NOMO-1 treated with DMSO at 0.1 percent for 48 hours (cell line): ENCODE results near the gene GAK.
"Not testable (repeated sequence)": the region's sequence is repeated elsewhere in the genome, so short reads cannot be mapped to it uniquely, and the experiment has no call there.

ENCODE experiments used
- DNase-seq: peaks from one replicate; lab custom pipeline; 2025; ENCODE audit not compliant: unreplicated experiment; lab: John Stamatoyannopoulos, UW

The GAK gene

DNA sequence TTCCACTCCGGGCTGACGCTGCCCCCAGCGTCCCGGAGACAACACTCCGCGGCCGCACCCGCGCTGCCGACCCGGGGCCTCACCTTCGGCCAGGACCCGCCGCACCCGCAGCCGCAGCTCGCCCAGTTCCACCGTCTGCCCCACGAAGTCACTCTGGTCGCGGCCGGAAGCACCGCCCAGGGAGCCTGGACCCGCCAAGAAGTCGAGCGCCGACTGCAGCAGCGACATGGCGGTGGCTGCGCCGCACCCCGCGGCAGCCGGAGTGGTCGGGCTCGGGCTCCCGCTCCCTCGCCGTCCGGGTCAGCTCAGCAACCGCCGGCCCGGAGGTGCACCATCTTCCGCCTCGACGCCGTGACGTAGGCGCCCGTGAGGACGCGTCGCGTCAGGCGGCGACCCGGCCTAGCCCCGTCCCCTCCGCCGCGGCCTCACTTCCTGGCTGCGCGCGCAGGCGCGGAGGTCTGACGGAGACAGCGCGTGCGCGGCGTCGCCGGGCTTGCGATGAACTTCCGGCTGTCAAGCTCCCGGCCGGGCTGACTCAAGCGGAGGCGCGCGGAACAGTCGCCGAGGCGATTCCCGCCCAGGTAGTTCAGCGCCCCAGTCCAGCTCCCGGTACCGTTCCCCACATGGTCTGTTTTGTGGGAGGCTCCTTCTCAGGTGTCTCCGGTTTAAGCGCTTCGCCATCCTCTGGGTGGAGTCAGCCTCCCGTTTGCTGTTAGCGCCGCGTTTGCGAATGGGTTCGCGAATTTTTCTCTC is at the start of gene GAK, which contains the start of gene TMEM175:
GAK (minus strand) TSS at position 357 of the 753 bp plus-strand sequence; CDS start at position 228, 129 bp downstream.
TMEM175 (plus strand) TSS at position 501 of the 753 bp plus-strand sequence. CDS start 15,280 bp downstream, outside the sequence.
- DNase-seq = peak; percentile 93

DNA sequence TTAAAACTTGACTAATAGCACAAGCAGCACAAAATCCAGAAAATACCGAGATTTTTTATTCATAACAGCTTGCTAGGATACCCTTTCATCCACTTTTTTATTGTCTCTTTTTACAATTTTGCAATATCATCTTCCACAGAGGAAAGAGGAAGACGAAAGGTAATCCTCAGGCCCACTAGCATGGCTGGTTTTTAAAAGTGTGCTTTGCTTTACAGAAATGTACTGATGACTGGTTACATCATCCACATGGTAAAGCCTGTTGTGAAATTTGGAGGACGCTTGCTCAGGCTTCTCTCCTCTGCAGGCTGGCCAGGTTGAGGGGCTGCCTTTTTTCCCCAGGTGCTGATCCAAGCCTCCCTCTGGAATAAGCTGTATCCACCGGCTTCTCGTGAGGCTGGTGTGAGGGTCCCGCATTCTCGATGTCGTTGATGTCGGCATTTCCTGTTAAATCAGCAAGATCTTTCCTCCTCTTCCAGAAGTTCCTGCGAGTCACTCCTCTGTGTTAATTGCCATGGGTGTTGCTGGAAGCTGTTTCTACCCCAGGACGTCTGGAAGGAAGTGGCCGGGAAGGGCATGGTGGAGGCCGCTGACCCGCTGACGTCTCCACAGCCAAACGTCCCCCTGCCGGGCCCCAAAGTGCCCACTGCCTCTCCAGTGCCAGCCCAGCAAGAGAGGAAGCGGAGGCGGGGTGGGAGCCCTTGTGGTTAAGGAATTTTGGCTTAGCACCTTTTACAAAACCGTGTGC is 47.0 kb upstream of the GAK start:
- DNase-seq = peak; percentile 95

DNA sequence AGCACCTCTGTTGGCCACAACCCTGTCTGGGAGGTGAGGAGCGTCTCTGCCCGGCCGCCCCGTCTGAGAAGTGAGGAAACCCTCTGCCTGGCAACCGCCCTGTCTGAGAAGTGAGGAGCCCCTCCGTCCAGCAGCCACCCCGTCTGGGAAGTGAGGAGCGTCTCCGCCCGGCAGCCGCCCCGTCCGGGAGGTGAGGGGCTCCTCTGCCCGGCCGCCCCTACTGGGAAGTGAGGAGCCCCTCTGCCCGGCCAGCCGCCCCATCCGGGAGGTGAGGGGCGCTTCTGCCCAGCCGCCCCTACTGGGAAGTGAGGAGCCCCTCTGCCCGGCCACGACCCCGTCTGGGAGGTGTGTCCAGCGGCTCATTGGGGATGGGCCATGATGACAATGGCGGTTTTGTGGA is 43.9 kb upstream of the GAK start:
- not testable (repeated sequence) for DNase-seq

DNA sequence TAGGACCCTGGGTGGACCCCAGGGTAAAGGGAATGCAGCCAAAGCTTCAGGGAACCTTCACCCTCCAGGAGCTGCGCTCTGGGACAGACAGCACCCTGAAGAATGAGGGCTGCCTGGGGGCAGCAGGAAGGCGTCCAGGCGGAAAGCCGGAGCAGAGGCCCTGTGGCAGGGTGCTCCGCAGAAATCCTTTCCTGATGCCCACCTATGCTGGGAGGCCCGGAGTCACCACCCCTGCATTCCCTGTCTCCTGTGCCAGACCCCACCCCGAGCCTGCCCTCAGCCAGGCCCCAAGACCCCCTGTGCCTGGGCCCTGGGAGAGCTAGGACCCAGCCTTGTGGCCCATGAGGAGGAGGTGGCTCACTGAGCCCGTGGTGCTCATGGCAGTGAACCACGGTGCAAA is 42.6 kb upstream of the GAK start:
- DNase-seq = no peak

DNA sequence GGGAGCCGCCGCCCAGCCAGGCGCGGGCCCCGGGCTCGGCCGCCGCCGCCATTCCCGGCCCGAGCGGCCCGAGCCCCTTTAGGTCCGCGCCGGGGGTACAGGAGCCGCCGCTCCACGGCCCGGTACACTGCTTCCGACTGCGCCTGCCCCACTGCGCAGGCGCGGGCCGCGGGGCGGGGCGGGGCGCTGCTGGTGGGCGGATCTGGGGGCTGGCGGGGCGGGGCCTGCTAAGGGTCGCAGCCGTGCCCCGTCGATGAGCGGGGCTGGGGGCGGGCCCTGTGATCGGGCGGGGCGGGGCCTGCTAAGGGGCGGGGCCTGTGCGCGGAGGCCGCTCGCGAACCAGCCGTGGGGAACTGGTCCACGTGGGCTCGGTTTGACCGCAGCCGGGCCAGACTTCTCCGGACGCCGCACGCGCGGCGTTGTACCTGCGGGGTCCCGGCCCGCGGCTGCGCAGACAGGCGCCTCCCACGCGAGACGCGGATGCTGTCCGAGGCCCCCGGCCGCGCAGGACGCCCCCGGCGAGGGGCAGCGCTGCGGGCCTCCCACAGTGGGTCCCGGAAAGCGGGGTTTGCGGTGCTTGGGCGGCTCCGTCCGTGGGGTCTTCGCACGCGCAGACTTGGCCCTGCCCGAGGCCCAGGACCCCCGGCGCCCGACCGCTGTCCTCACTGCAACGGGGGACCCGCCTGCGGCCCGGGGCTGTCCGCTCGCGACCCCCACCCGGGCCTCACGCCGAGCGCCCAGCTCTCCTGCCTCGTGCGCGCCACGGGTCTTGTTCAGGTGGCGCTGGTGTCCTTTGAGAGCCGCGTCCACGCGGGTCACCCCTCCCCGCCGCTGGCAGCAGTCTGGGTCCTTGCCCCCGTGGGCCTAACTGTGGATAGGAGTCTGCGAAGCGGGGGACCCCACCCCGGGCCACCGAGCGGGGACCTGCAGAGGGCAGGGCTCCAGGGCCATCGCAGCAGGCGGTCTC is 41.6 kb upstream of the GAK start, which contains the start of gene DGKQ:
DGKQ (minus strand) TSS at position 139 of the 967 bp plus-strand sequence; CDS start at position 52, 87 bp downstream.
- peak; percentile 64 for DNase-seq

DNA sequence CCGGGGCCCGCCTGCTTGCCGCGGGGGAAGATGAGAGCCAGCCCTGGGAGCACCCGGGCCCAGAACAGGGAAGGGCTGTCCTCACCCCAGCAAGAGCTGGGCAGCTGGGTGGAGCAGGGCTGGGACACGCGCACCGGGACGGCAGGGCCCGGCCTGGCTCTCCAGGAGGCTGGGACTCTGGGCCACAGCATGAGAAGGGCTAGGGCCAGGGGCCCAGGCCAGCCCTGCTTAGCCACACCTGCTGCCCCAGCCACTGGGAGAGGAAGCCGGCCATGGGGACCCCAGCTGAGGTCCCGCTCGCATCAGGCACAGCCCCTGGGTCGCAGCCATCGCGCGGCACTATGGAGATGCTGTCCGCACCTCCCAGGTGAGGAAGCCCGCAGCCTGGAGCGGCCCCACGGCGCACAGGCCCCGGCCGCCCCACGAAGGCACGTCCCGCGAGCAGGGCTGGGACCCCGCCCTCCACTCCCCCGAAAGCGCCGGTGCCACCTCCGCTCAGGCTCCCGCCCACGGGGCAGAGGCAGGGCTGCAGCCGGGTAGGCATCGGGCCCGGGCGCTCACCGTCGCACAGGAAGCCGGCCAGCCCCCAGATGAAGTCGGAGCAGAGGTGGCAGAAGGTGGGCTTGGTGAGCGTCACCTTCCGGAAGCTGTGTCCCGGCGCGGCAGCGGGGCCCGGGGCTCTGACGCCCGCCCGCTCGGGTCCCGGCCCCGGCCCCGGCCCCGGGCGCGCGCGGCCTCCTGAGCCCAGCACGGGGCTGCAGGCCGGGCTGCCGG is 40.7 kb upstream of the GAK start:
- no peak for DNase-seq

DNA sequence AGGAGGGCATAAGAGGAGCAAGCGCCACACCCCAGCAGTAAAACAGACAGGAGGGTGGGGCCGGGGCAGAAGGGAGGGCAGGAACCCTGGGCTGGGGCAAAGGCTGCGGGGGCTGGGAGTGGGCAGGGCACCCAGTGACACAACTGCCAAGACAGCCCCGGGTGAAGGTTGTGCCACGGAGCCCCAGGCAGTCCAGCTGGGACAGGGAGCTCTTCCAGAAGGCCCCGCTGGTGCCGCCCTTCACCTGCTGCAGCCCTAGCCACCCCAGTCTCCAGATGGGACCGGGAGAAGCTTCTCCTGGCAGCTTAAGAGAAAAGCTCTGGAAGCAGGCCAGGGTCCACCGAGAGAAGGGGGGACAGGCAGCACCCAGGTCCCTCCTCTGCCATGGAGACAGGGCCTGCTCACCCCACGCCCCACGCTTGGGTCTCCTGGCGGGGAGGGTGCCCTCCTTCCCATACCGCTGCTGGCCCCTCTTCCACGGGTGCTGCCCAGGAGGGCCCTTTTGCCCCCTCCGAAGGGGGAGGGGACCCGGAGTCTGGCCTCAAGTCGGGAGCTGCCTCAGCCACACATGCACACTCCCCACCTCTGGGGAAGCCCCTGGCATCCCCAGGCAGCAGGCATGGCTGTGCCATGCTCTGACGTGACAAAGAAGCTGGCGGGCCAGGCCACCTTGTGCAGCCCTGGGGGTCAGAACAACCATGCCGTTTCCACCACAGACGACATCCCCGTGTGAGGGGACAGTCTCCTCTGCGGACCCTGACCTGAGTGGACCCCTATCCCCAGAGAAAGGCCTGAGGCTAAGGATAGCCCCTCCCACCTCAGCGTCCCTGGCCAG is 39.8 kb upstream of the GAK start:
- DNase-seq = no peak

DNA sequence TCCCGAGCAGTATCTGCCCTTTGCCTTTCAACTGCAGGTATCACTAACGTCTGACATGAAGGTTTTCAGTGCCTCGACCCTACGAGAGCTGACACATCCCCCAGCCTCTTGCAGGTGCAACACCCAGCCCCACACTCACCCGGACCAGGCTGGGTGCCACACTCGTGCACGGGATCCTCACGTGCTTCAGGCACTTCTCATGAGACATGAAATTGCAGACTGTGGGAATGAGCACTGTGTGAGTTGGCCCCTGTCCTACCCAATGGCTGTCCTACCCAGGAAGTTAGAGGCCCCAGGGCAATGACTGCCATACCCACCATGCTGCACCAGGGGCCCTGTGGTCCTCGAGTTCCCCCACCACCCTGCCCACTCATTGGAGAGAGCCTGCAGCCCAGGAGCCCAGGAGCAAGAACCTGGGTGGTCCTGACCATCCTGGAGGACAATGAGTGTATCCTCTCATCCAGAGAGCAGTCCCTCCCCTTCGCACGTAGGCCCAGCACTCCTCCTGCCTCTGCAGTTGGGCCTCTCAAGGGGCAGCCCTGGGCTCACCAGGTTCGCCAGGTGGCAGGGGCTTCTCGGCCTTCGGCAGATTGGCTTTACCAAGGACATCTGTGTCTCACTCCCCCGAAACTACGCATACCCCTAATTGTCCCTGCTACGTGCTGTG is 38.9 kb upstream of the GAK start:
- DNase-seq = no peak

DNA sequence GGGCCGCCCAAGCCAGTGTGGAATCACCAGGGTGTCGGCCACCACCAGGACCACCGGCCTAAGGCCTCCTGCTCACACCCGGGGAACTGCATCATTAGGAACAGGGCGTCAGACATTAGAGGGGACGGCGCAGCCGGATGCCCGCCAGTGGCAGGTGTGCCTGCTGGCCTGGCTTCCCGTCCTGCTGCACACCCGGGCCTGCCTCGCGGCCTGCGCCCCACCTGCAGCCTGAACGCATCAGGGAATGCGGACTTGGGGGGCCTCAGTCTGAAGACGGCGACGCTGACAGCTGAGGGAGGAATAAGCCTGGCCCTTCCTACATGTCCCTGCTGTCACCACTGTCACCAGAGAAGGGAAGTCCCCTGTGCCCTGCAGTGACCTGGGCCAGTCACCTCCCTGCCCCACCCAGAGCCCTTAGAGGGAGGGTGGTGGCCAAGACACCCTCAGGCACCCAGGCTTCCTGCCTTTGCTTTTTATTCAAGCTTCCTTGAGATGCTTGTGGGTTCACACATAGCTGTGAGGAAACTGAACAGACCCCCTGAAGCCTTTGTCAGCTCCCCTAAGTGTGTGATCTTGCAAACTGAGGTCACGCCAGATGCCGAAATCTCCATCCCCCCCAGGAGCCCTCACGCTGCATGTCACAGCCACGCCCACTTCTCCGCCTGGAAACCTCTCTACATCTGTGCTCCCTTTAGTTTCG is 38.1 kb upstream of the GAK start:
- no peak for DNase-seq

DNA sequence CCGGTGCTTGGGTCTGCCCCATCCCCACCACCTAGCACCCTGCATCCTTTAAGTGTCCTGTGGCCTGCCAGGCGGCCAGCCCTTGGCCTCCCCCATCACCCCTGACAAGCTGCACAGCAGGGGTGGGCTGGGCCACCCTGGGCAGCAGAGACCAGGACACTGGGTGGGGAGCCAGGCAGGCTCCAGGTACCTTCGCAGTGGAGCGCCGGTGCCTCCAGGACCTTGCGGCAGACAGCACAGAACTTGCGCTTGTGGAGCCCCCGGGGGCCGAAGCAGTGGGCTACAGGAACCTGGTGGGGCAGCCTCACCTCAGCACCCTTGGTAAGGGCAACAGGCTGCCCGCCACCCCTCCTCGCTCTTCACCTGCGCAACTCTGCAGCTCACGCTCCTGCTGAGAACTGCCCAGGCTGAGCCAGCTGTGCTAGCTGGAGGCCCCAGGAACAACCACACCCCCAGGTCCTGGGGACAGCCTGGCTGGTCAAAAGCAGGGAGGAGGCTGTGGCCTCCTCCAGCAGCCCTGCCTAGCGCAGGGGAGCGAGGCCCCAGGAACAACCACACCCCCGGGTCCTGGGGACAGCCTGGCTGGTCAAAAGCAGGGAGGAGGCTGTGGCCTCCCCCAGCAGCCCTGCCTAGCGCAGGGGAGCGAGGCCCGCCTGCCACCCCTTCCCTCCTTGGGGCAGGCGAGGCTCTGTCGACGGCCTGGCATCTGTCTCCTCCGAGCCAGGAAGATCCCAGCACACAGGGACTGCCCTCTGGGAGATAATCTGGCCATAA is 36.7 kb upstream of the GAK start:
- no peak for DNase-seq

DNA sequence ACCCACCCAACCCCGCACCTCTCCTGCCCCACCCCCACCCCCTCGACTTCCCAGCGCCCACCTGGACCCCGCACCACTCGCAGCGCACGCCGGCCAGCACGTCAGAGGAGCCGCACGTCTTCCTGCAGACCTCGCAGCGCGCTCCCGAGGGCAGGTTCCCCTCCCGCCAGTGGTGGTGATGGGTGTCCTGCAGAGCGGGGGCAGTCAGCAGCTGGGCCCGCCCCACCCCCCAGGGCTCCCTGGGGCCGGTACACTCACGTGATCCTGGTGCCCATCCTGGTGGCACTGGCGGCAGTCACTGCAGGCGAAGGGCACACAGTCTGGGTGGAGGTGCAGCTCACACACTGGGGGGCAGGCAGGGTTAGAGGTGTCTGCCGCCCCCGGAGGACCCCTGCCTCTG is 36.1 kb upstream of the GAK start:
- DNase-seq = no peak

DNA sequence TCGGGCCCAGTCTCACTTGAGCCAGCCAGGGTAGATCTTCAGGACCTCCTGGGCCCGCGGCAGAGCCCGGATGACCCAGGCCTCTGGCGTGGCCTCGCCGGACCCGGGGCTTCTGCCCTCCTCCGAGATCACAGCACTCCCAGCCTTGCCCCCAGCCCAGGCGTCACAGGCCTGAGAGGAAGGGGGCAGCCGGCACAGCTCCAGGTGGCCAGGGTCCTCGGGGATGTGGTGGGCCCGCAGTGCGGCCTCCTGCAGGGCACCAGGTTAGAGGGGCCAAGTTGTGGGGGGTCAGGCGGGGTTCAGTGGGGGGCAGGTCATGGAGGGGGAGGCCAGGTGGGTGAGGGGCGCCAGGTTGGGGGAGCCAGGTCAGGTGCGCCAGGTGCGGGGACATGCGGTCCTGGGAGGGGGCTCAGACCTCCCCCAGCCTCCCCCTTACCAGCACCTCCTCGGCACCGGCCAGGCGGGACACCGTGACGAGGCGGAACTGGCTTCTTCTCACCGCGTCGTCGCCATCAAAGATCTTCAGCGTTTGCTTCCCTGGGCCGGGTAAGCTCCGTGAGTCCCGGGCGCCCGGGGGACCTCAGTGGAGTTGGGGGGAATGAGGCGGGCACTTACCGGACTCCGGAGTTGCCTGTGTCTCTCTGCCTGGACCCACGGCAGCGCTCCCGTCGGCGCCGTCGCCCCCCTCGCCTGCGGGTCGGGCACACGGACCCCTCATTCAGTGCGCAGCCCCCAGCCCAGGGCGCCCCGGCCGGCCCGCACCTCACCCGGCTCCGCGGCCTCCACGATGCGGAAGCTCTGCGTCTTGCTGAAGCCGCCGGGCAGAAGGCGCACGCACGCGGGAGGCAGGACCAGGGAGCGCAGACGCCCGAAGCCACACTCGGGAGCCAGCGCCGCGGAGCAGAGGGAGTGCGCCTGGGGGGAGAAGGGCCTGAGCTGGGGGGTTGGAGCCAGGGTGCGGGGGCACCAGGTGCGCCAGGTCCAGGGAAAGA is 35.3 kb upstream of the GAK start:
- no peak for DNase-seq

DNA sequence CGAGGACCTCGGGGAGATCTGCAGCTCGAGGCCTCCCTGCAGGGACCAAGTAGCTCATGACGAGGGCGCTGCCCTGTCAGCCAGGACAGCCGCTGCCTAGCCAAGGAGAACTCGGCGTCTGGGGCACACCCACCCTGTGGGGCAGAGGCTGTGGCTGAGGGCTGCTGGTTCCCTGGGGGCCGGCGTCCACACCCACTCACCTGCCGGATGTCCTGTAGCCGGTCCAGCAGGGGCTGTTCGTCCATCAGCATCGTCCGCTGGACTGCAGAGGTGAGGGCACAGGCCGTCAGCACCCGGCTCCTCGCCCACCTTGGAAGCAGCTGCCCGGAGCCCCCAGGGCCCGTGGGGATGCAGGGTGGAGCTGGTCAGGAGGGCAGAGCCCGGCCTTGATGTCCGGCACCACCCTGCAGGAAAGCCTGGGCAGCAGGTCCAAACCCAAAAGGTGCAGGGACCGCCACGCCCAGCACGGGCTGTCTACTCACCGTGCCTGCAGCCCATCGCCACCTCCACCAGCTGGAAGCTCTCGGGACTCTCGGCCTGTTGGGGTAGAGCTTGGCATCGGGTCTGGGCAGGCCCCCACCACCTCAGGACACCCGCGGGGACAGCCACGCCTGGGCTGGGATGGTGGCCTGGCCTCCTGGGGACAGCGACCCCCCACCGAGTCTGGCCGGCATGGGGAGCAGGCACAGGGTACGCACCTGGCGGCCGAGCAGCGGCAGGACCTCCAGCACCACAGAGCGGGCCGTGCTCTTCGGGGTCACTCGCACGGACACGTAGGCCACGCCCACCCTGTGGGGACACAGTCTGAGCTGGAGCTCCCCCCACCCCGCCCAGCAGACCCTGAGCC is 34.4 kb upstream of the GAK start:
- no peak for DNase-seq

DNA sequence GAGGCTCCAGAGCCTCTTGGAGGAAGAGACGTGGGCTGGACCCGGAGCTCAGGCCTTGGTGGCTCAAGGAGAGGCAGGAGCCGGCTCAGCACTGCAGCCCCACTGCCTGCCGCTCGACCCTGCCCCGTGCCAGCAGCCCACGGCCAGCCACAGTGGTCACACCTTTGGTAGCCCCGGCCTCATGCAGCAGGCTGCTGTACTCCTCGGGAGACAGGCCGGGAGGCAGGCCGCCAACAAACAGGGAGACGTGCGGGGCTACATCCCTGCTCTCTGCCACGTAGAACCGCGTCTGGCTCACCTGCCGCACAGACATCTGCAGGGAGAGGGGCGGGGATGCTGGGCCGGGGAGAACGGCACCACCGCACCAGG is 33.6 kb upstream of the GAK start:
- no peak for DNase-seq

DNA sequence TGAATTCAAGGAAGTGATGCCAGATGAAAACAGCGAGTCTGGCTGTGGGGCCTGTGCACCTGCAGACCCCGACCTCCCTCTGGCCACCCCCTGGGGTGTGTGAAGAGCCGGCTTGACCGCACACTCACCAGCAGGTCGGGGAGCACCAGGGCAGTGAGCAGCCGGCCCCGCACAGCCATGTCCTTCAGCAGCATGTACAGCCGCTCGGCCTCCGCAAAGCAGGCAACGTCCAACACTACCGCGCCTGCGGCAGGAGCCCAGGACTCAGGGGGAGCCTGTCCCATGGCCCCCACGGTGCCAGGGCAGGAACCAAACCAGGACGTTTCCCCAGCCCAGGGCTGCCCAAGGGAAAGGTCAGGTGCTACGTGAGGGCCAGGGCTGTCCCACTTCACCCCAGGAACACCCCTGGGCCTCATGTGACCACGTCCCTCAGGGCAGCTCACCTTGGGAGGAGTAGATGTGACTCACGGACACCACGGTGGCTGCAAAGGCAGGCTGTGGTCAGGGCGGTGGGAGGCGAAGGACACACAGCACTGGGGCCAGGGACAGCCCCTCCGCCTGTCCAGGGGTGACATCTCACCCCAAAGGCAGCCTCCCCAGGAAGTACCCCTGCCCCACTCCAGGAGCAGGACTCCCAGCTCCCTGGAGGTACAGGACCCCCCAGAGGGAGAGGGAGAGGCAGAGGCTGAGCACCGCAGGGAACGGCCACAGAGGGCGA is 33.1 kb upstream of the GAK start:
- no peak for DNase-seq
